ENCODE results near the gene LENEP.

LENEP gene

DNA sequence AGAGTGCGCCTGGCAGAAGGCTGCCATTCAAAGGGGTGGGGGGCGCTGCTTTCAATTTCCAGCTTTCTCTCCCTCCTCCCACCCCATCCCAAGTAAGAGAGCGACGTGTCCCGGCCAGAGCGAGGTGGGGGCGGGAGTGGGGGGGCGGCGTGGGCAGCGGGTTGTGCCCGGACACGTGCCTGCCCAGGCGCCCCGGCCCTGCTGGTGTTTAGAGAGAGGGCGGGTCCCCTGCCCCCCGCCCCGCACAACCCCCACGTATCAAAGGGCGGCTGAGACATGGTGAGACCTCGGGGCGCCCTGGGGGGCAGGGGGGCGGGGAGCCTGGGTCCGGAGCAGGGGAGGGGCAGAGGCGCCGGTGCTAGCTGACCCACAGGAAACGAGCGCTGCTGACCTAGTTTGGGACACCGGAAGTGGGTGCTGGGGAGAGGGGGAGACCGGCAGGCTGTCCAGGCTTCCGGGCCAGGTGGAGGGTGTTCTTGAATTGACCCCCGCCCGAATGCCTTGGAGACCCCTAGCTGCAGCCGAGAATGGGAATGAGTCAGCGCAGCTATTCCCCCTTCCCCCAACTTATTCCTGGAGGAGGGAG, 10.5 kb downstream of the LENEP start:
- no peaks in the 10 kb centered on the region for H3K36me3 ChIP-seq (ENCODE audit: insufficient read depth, low read length)
- no peaks in the 10 kb centered on the region for H3K9me3 ChIP-seq (ENCODE audit: control insufficient read depth, insufficient read depth, low read length)
- H3K4me1 ChIP-seq (ENCODE audit: insufficient read depth, low read length): peaks cover 13% of the 10 kb centered on the region; the same call in 1 of the 2 replicates
- H3K9ac ChIP-seq (ENCODE audit: low read depth, low read length): peak overlapping the region; percentile 85

GRCh38 chr1:155004352-155005075, 11.1 kb downstream of the LENEP start:
- H3K9me3 ChIP-seq (ENCODE audit: control insufficient read depth, insufficient read depth, low read length): no peaks in the 10 kb centered on the region
- H3K4me1 ChIP-seq (ENCODE audit: insufficient read depth, low read length): peaks cover 13% of the 10 kb centered on the region; the same call in 1 of the 2 replicates
- peak overlapping the region; percentile 85 for H3K9ac ChIP-seq (ENCODE audit: low read depth, low read length)
- no peaks in the 10 kb centered on the region for H3K36me3 ChIP-seq (ENCODE audit: insufficient read depth, low read length)

DNA sequence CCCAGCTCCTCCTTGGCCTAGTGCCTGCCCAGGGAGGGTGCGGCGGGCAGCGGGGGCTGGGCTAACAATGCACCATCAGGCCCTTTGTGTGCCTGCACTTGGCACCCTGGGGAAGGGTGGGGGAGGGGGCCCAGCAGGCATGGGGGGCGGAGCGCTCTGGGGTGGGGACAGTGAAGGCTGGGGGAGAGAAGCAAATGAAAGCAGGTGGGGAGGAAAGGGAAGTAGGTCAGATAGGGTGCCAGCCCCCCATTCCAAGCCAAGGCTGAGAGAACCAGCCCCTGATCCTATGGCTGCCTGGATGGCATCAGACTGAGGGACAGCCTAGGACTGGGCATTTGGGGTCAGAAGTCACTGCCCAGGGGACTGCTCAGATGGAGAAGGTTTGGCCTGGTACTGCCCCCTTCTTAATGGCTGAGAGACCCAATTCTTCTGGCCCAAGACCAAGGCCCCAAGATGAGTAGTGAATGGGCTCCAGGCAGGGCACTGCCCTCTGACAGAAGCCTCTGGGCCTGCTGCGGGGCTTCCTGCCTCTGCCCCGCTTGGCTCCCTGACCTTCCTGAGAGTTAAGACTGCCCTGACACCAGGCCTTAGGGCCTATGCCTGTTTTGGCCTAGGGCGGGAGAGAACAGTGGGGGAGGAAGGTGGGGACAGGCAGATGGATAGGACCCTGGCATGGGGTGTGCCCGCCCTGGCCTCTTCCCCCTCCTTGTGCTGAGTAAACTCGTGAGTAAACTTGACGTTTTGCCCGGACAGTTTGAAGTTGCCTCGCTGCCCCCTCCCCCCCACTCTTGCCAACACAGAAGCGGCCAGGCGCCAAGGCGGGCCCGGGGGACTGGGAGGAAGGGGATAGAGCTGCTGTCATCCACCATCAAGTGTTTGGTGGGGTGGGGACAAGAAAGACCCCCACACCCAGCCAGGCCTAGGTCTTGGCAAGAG, 12.0 kb downstream of the LENEP start:
- Histone ChIP-seq H3K36me3 (ENCODE audit: insufficient read depth, low read length) (no peaks in the 10 kb centered on the region), H3K9ac (ENCODE audit: low read depth, low read length) (no peak overlapping the region), H3K9me3 (ENCODE audit: control insufficient read depth, insufficient read depth, low read length) (no peaks in the 10 kb centered on the region), H3K4me1 (ENCODE audit: insufficient read depth, low read length) (peaks cover 13% of the 10 kb centered on the region; the same call in 1 of the 2 replicates)

DNA sequence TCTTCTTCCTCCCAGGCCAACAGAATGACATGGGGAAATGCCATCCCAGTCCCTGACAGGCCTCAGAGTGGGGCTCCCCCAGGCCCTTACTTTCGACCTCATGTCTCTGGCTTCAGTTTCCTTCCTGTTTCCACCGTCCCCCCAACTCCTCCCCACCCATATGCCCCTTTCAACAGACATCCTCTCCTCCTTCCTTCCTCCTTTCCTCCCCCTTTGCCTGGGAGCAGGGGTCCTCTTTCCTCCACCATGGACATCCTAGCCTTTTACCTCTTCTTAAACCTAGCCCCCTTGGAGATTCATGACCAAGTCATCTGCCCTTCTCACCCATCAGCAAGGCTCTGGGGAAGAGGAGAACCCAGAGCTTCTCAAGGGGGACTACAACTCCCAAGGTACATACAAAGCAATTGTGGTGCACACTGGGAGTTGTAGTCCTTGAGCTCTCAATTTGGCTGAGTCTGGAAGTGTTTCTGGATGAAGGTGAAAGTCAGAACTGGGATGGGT, 13.3 kb downstream of the LENEP start:
- Histone ChIP-seq H3K36me3 (ENCODE audit: insufficient read depth, low read length) (no peaks in the 10 kb centered on the region), H3K9ac (ENCODE audit: low read depth, low read length) (no peak overlapping the region), H3K9me3 (ENCODE audit: control insufficient read depth, insufficient read depth, low read length) (no peaks in the 10 kb centered on the region), H3K4me1 (ENCODE audit: insufficient read depth, low read length) (peaks cover 15% of the 10 kb centered on the region; the same call in 1 of the 2 replicates)

GRCh38 chr1:155007251-155007828, 14.0 kb downstream of the LENEP start:
- Histone ChIP-seq H3K4me1 (ENCODE audit: insufficient read depth, low read length) (peaks cover 19% of the 10 kb centered on the region; the same call in 1 of the 2 replicates), H3K36me3 (ENCODE audit: insufficient read depth, low read length) (no peaks in the 10 kb centered on the region), H3K9me3 (ENCODE audit: control insufficient read depth, insufficient read depth, low read length) (no peaks in the 10 kb centered on the region), H3K9ac (ENCODE audit: low read depth, low read length) (no peak overlapping the region)

GRCh38 chr1:155008015-155008941, 14.9 kb downstream of the LENEP start:
- peaks cover 23% of the 10 kb centered on the region; the same call in 1 of the 2 replicates for H3K4me1 ChIP-seq (ENCODE audit: insufficient read depth, low read length)
- no peaks in the 10 kb centered on the region for H3K9me3 ChIP-seq (ENCODE audit: control insufficient read depth, insufficient read depth, low read length)
- peak overlapping the region; percentile 39 for H3K9ac ChIP-seq (ENCODE audit: low read depth, low read length)
- H3K36me3 ChIP-seq (ENCODE audit: insufficient read depth, low read length): no peaks in the 10 kb centered on the region

DNA sequence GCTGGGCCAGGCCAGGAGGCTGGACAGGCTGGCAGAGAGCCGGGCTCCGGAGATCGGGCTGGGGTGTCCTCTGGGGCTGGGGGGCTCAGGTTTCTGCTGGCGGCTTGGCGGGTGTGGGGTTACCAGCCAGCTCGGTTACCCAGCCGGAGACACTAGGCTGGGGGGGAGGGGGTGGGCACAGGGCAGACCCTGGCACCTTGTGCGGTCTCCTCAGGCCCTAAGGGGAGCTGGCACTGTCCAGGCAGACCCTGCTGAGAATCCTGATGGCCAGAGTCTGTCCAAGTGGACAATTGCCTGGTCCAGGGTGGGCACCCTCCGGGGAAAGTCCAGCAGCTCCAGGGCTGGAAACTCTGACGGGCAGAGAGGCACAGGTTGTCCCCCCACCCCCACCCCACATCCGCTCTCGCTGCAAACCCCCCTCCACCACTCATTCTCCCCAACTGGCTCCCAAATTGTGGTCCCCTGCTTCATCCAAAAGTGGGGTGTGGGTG, 15.9 kb downstream of the LENEP start:
- Histone ChIP-seq H3K36me3 (ENCODE audit: insufficient read depth, low read length) (no peaks in the 10 kb centered on the region), H3K4me1 (ENCODE audit: insufficient read depth, low read length) (peaks cover 27% of the 10 kb centered on the region; the same call in 1 of the 2 replicates), H3K9ac (ENCODE audit: low read depth, low read length) (no peak overlapping the region), H3K9me3 (ENCODE audit: control insufficient read depth, insufficient read depth, low read length) (no peaks in the 10 kb centered on the region)

- H3K4me1 ChIP-seq (ENCODE audit: insufficient read depth, low read length): peaks cover 22% of the 10 kb centered on the region; the same call in 1 of the 2 replicates
These were observed 16.4 kb downstream of the LENEP start for GRCh38 chr1:155009742-155010141.

DNA sequence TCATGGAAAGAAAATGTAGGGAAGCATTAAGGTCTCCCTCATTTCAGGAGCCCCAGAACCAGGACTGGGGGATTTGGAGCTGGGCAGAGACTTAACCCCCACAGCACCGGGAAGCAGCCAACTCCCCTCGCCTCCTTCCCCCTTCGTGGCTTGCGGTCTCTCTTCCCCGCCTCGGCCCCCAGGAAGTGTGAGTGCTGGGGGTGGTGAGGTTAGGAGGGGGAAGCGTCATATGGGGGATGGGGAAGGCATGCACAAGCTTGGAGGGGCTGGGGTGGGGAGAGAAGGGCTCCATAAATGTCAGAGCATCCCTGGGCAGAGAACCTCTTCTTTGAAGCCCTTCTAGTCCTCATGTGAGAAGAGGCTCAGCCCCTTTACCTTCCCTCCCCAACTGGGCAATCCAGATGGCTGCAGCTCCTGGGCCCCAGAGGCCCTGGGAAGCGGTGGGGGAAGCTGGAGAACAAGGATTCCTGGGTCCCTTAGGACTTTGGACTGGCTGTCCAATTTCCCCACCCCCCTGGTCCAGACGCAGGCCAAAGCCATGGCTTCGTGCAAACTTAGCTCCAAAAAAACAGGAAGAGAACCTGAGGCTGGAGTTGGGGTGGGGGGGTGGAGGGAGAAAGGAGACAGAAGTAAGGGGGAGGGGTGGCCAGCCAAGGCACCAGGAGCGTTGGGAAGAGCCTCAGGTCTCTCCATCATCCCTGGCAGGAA, 17.0 kb downstream of the LENEP start:
- Histone ChIP-seq H3K36me3 (ENCODE audit: insufficient read depth, low read length) (peaks cover 2% of the 10 kb centered on the region; the same call in 1 of the 2 replicates), H3K4me1 (ENCODE audit: insufficient read depth, low read length) (peaks cover 21% of the 10 kb centered on the region; the same call in 1 of the 2 replicates), H3K9ac (ENCODE audit: low read depth, low read length) (no peak overlapping the region), H3K9me3 (ENCODE audit: control insufficient read depth, insufficient read depth, low read length) (no peaks in the 10 kb centered on the region)

More at GRCh38 chr1:155009742-155010141, 16.4 kb downstream of the LENEP start:
- Histone ChIP-seq H3K9ac (ENCODE audit: low read depth, low read length) (no peak overlapping the region), H3K9me3 (ENCODE audit: control insufficient read depth, insufficient read depth, low read length) (no peaks in the 10 kb centered on the region), H3K36me3 (ENCODE audit: insufficient read depth, low read length) (no peaks in the 10 kb centered on the region)

DNA sequence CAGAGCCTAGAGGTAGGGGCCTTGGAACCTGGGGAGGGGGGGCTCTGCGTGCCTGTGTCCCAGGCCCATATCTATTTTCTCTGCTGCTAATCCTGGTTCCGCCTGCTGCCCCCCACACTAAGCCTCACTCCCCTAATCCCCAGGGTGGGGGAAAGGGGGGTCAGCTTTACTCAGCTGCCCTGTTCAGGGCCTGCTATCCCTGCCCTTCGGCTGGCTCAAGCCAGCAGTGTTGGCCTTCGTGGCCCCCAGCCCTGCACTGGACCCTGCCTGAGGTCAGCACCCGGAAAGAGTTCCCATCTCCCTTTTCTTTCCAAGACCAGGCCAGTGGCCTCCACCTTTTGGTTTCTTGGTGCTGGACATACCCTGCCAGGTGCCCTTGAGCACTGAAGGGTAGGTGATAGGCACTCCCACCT, 17.6 kb downstream of the LENEP start:
- H3K36me3 ChIP-seq (ENCODE audit: insufficient read depth, low read length): peaks cover 2% of the 10 kb centered on the region; the same call in 1 of the 2 replicates
- peaks cover 21% of the 10 kb centered on the region; the same call in 1 of the 2 replicates for H3K4me1 ChIP-seq (ENCODE audit: insufficient read depth, low read length)
- no peak overlapping the region for H3K9ac ChIP-seq (ENCODE audit: low read depth, low read length)
- H3K9me3 ChIP-seq (ENCODE audit: control insufficient read depth, insufficient read depth, low read length): no peaks in the 10 kb centered on the region

DNA sequence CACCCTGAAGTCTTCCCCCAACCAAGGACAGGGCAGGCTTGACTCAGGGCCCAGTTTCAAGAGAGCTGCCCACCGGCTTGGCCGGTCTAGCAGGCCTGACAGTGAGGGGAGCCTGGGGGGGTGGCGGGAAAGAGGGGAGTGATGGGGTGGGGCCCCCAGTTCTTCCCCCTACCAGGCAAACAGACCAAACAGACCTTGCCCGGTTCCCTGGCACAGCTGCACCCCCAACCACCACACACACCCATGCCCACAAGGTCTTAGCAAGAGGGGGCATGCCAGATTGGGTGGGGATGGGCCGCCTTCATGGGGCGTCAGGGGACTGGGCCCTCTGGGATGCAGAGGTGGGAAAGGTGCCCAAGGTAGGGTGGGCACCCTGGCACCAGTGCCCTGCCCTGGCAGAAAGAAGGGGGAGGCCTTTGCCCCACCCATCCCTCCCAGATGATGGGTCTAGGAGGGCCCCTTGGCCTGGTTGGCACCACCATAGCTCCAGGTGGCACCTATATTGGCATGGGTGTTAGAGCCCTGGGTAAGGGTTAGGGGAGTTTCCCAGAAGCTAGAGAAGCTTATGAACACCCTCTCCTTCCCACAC, 18.1 kb downstream of the LENEP start:
- Histone ChIP-seq H3K4me1 (ENCODE audit: insufficient read depth, low read length) (peaks cover 21% of the 10 kb centered on the region; the same call in 1 of the 2 replicates), H3K9ac (ENCODE audit: low read depth, low read length) (no peak overlapping the region), H3K9me3 (ENCODE audit: control insufficient read depth, insufficient read depth, low read length) (no peaks in the 10 kb centered on the region), H3K36me3 (ENCODE audit: insufficient read depth, low read length) (peaks cover 2% of the 10 kb centered on the region; the same call in 1 of the 2 replicates)

- Histone ChIP-seq H3K9ac (ENCODE audit: low read depth, low read length) (no peak overlapping the region), H3K4me1 (ENCODE audit: insufficient read depth, low read length) (peaks cover 24% of the 10 kb centered on the region; the same call in 1 of the 2 replicates), H3K36me3 (ENCODE audit: insufficient read depth, low read length) (peaks cover 2% of the 10 kb centered on the region; the same call in 1 of the 2 replicates), H3K9me3 (ENCODE audit: control insufficient read depth, insufficient read depth, low read length) (no peaks in the 10 kb centered on the region)
These were observed 18.7 kb downstream of the LENEP start for GRCh38 chr1:155012026-155012546.
